Skeletal muscle satellite cell (primary cell): ENCODE measurements around the gene RASSF1.

Experiments used
- H3K27me3 ChIP-seq: 2 replicates; pipeline ENCODE4 v1.7.0; 2013; ENCODE audit warnings: low read length; ENCODE audit not compliant: control insufficient read depth, insufficient read depth
- H3K36me3 ChIP-seq: 2 replicates; pipeline ENCODE4 v1.7.0; 2013; ENCODE audit warnings: mild to moderate bottlenecking, control low read depth, low read length; ENCODE audit not compliant: insufficient read depth
- H3K4me1 ChIP-seq: 2 replicates; pipeline ENCODE4 v1.7.0; 2013; ENCODE audit warnings: low read length; ENCODE audit not compliant: control insufficient read depth, insufficient read depth
- H3K4me2 ChIP-seq: 2 replicates; pipeline ENCODE4 v1.7.0; 2013; ENCODE audit warnings: mild to moderate bottlenecking, low read length
- H3K4me3 ChIP-seq: 2 replicates; pipeline ENCODE4 v1.7.0; 2013; ENCODE audit warnings: low read length
- H3K9ac ChIP-seq: 2 replicates; pipeline ENCODE4 v1.7.0; 2013; ENCODE audit warnings: mild to moderate bottlenecking, low read depth, low read length, moderate library complexity
- H3K9me3 ChIP-seq: replicated peaks from 2 replicates; pipeline ENCODE4 v1.7.0; 2013; ENCODE audit warnings: mild to moderate bottlenecking, control low read depth, low read length

The RASSF1 gene

DNA sequence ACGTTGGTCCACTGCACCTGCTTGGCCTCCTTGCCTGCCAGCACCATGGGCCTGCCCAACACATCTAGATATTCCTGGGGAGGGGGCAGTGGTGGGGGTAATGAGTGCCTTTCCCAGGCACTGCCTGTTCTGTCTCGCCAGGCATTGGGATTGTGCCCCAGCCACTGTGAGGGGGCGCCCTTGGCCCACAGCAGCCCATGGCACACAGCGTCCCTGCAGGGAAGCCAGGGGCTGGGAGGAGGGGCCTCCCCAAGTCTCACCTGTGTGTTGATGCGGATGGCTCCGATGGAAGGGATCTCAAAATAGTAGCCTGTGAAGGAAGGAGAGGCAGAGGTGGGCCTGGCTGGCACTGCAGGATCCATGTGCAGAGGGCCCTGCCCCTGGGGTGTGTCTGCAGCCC, 37.4 kb upstream of the RASSF1 start:
- no peak overlapping the region for H3K4me2 ChIP-seq
- H3K4me3 ChIP-seq = no peak overlapping the region
- peaks cover 9% of the 10 kb centered on the region for H3K27me3 ChIP-seq
- H3K9me3 ChIP-seq = no peaks in the 10 kb centered on the region
- H3K9ac ChIP-seq = no peak overlapping the region
- H3K36me3 ChIP-seq = no peaks in the 10 kb centered on the region
- H3K4me1 ChIP-seq = no peaks in the 10 kb centered on the region

DNA sequence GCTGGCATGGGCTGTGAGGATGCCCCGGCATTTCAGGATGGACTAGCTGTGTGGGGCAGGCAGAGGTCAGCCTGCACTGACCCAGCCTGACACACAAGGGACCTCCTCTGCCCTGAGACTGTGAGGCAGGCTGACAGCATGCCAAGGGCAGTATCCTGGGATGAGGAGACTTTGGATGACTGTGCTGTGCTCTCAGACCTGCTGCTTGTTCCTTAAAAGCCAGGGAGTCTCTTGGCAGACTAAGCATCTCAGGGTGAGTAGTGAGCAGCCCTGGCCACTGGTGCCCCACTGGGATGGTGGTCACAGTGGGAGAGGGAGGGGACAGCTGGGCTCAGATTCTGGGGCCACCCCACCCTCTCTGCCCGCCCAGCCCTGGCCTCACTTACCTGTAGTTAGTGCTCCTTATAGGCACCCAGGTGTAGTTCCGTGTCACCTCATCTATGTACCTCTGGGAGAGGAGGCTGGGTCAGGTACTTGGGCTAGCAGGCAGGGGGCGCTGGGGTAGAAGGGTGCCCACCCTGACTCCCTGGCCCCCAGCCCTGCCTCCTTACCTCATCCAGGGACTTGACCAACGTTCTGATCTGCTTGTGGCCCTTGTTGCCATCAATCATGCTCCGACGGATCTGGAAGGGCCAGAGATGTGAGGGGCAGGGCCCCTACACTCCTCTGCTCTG, 34.8 kb upstream of the RASSF1 start:
- no peaks in the 10 kb centered on the region for H3K36me3 ChIP-seq
- no peak overlapping the region for H3K4me3 ChIP-seq
- no peak overlapping the region for H3K4me2 ChIP-seq
- no peaks in the 10 kb centered on the region for H3K9me3 ChIP-seq
- H3K27me3 ChIP-seq = peaks cover 17% of the 10 kb centered on the region
- no peaks in the 10 kb centered on the region for H3K4me1 ChIP-seq
- H3K9ac ChIP-seq = no peak overlapping the region

DNA sequence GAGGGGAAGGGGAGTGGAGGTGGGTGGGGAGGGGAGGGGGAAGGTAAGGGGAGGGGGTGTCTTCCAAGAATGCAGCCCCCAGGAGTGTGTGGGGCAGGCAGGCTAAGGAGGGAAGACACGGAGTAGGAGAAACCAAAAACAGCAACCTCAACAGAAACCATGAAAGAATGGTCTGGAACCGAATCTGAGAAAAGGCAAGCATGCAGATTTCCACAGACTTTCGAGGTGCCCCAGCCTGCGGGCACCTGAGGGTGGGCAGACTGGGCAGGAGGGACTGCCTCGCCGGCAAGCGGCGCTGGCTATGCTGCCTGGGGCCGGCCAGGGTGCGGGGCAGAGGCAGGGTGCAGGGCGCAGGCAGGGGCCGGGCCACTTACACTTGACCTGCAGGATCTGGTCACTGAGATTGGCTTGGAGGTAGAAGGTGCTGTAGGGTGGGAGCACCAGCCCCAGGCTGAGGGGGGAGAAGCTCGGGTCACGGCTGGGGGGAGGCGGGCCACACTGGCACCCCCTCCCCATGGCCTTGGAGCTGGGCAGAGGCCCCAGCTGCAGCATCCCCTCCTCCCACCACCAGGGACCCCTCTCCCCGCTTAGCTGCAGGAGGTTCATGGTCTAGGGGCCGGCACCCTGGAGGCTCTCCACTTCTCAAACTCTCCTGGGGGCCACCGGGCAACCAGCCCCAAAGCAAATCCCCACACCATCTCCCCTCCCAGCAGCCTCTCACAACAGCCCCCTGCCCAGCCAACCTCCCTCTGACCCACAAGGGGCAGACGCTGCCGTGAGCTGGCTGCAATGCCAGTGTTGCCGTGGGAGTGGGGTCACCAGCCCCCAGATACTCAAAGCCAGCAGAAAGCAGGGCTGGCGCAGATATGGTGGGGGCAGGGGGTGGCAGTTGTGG, 34.0 kb upstream of the RASSF1 start:
- no peaks in the 10 kb centered on the region for H3K4me1 ChIP-seq
- no peaks in the 10 kb centered on the region for H3K9me3 ChIP-seq
- H3K36me3 ChIP-seq = no peaks in the 10 kb centered on the region
- H3K4me2 ChIP-seq = no peak overlapping the region
- H3K4me3 ChIP-seq = no peak overlapping the region
- peaks cover 17% of the 10 kb centered on the region for H3K27me3 ChIP-seq
- H3K9ac ChIP-seq = no peak overlapping the region

DNA sequence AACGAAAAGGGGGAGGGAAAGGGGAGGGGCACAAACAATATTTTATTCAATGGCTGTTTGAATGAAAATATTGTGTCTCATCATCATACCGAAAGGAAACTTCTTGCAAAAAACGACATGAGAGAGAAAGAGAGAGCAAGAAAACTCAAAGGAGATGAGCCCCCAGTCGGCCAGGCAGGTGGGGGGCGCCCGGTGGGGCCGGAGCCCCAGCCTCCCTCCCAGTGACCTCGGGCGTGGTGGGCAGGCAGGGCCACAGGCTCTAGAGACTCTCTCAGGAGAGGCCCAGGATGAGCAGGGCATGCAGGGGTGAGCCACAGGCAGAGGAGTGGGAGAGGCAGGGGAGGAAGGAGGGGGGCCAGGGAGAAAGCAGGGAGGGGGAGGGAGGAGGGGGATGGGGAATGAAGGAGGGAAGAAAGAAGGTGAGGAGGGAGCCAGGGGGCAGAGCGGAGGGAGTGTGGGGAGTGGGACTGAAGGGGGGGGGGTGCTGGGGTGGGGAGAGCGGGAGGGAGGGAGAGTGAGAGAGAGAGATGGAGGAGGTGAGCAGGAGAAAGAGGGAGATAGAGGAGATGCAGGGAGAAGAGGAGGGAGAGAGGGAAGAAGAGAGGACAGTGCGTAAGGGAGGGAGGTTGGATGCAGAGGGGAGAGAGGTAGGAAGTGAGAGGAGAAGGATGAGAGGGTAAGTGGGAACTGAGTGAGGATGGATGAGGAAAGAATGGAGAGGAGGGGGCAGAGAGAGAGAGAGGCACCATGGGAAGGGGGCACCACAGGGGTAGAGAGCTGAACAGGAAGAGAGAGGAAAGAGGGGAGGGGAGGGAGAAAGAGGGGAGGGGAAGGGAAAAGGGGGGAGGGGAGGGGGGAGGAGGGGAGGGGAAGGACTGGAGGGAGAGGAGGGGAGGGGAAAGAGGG, 32.8 kb upstream of the RASSF1 start:
- Histone ChIP-seq H3K9ac (no peak overlapping the region), H3K4me3 (no peak overlapping the region), H3K4me1 (no peaks in the 10 kb centered on the region), H3K36me3 (no peaks in the 10 kb centered on the region), H3K4me2 (no peak overlapping the region), H3K9me3 (no peaks in the 10 kb centered on the region), H3K27me3 (peaks cover 21% of the 10 kb centered on the region)

DNA sequence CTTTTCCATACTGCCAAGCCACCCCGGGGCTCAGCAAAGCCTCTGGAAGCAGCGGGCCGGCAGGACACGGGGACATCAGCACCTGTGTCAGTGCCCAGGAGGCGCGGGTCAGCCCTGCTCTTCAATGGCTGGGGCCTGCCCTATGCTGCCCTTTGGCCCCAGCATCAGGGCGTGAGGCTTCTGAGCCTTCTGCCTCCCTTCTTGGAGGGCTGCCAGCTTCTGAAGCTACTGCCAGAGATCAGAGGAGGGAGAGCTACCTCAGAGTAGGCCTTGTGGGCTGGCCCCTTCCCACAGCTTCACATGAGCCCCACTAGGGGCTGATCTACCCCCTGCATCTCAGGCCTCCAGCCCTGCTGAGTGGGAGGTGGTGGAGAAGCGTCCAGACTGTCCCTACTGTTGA, 31.7 kb upstream of the RASSF1 start:
- Histone ChIP-seq H3K9ac (no peak overlapping the region), H3K4me1 (no peaks in the 10 kb centered on the region)

DNA sequence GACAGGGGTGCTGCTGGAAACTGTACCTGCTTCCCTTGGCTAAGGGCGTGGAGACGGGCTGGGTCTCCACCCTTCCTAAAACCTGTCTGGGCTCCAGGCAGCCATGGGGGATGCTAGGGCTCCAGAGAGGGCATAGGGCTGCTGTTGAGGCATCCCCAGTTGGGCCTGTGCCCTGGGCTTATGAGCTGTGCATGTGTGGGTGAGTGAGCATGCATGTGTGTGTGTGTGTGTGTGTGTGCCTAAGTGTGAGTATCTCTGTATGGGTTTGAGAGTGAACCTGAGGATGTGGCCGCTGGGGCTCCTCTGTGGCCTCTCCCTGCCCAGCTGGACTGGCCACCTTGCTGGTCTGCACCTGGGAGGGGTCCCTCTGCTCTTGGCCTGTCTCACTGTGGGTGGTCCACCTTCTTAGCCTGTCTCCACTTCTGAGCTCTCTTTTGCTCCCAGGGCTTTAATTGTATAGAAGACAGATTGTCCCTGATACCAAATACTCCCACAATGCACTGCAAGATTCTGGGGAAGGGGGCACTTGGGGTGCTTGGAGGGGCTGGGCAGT, 30.6 kb upstream of the RASSF1 start:
- H3K4me1 ChIP-seq = no peaks in the 10 kb centered on the region
- H3K9ac ChIP-seq = no peak overlapping the region
- H3K27me3 ChIP-seq = peaks cover 21% of the 10 kb centered on the region
- H3K9me3 ChIP-seq = no peaks in the 10 kb centered on the region
- H3K4me2 ChIP-seq = no peak overlapping the region
- H3K36me3 ChIP-seq = no peaks in the 10 kb centered on the region
- no peak overlapping the region for H3K4me3 ChIP-seq

More for the DNA sequence above, 31.7 kb upstream of the RASSF1 start:
- Histone ChIP-seq H3K4me2 (no peak overlapping the region), H3K9me3 (no peaks in the 10 kb centered on the region), H3K27me3 (peaks cover 21% of the 10 kb centered on the region), H3K4me3 (no peak overlapping the region), H3K36me3 (no peaks in the 10 kb centered on the region)

DNA sequence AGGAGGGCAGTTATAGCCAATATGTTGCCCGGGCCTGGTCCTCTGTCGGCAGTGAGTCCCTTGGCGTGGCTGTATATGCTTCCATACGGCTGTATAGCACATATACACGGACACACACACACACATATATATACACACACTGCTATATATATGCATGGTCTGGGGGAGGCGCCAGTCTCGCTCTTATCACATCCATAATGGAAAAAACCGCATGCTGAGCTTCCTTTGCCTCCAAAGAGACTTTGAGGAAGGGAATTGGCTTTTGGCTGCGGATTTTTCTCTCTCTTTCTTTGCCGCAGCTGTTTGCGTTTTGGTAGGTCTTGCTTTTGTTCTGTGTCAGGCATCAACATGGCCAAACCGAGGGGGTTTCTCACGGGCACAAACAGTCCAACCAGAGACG, 30.0 kb upstream of the RASSF1 start:
- H3K36me3 ChIP-seq = no peaks in the 10 kb centered on the region
- no peak overlapping the region for H3K9ac ChIP-seq
- no peak overlapping the region for H3K4me2 ChIP-seq
- H3K4me3 ChIP-seq = no peak overlapping the region
- no peaks in the 10 kb centered on the region for H3K4me1 ChIP-seq
- H3K27me3 ChIP-seq = peaks cover 22% of the 10 kb centered on the region
- no peaks in the 10 kb centered on the region for H3K9me3 ChIP-seq

DNA sequence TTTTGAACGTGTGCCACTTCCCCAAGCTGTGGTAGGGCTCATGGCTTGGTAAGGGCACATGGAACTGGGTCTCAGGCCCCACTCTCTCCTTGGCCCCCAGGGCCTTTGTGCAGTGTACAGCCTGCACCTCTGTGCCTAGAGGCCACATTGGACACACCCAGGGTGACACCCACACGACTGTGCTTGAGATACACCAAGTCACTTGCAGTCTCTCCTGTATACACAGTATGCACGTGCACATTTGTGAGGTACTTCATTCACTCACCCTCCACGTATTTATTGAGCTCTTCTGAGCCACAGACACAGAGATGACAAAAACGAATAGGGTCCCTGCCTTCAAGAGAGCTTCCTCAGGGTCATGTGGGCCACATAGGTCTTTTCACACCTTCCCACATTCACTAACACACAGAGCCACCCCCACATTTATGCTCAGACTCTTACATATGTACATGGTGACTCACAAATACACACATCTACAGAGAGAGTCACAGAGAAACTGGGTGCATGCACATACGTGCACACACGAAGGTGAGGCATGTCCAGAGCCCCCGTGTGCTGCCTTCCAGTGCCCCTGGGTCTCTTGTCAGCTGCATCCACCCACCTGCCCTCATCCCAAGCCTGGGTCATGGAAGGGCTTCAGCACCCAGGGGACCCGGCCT, 28.5 kb upstream of the RASSF1 start:
- H3K4me1 ChIP-seq = peaks cover 3% of the 10 kb centered on the region
- peaks cover 18% of the 10 kb centered on the region for H3K27me3 ChIP-seq
- no peaks in the 10 kb centered on the region for H3K9me3 ChIP-seq
- H3K4me2 ChIP-seq = no peak overlapping the region
- H3K36me3 ChIP-seq = no peaks in the 10 kb centered on the region
- no peak overlapping the region for H3K4me3 ChIP-seq
- H3K9ac ChIP-seq = no peak overlapping the region

DNA sequence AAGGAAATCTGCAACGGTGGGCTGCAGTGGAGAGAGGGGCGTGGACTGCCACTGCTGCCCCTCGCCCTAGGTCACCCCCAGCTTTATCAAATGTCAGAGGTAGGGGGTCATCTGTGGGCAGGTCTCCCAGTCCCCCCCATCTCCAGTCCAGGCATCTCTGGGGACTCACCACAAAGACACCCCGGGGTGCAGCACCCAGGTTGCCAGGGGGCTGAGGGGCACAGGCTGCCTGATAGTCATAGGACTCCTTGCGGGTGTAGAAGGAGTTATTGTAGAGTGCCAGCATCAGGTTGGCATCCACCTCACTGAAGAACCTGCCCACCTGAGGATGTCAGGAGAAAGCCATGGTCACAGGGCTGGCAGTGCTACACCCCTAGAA, 25.2 kb upstream of the RASSF1 start:
- peaks cover 3% of the 10 kb centered on the region for H3K4me1 ChIP-seq
- H3K36me3 ChIP-seq = no peaks in the 10 kb centered on the region
- H3K27me3 ChIP-seq = peaks cover 12% of the 10 kb centered on the region
- H3K4me2 ChIP-seq = no peak overlapping the region
- no peaks in the 10 kb centered on the region for H3K9me3 ChIP-seq
- no peak overlapping the region for H3K4me3 ChIP-seq
- no peak overlapping the region for H3K9ac ChIP-seq

DNA sequence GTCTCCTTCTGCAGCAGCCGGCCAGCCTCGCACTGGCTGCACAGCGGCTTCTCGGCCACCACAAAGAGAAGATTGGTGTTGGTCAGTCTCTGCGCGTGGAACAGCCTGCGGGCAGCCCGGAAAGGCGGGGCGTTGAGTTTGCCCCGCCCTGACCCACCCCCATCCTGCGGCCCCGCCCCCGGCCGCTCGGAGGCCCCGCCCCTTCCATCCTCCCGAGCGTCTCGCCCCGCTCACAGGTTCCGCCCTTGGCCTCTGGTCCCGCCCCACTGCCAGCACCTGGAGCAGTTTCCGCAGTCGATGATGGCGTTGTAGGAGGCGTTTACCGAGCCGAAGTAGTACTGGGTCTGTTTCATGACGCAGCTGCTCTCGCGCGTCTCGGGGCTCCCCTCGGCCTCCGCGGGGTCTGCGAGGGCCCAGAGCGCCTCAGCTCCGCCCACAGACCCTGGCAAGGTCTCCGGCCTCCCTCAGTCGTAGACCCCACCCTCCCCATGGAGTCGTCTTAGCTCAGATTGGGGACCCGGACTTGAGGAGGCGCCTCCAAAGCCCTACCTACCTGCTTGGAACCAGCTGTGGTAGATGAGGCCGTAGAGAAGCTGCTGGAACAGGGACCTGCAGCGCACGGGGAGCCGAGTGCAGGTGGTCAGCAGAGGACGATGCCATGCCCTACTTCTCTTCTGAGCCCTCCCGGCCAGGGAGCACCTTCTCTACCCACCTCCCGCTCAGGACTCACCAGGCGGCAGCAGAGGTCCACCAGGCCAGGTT, 24.6 kb upstream of the RASSF1 start:
- peak overlapping the region; percentile 70 for H3K4me2 ChIP-seq
- H3K4me1 ChIP-seq = peaks cover 3% of the 10 kb centered on the region
- H3K9me3 ChIP-seq = no peaks in the 10 kb centered on the region
- no peak overlapping the region for H3K9ac ChIP-seq
- H3K36me3 ChIP-seq = no peaks in the 10 kb centered on the region
- peak overlapping the region; percentile 55 for H3K4me3 ChIP-seq
- peaks cover 10% of the 10 kb centered on the region for H3K27me3 ChIP-seq
